Gastroesophageal sphincter (tissue), 4 donors: ENCODE data around the gene ZFR2. TPM values are rescaled to one million over a fixed set of nuclear protein-coding genes. Genes with fewer than 3 reads are reported as not detected.

Experiments used
- ATAC-seq: fragments of 150-250 bp; one replicate; pipeline ENCODE4 v1.9.1; 2016; ENCODE audit warnings: mild to moderate bottlenecking, moderate library complexity
- H3K27ac ChIP-seq, 4 donors: fragments of 200-600 bp; sonication (generic) in 3 of 4; 1 replicate in 3 of 4; 2 replicates in 1 of 4; pipeline ENCODE4 v1.5.1; 2016 to 2019
- H3K27me3 ChIP-seq: fragments of 200-600 bp; sonication (generic); one replicate; pipeline ENCODE4 v1.5.1; 2019
- H3K36me3 ChIP-seq, 2 donors: fragments of 200-600 bp; sonication (generic); one replicate each; pipeline ENCODE4 v1.5.1; 2019; ENCODE audit warnings: control low read depth in 1 of 2
- H3K4me1 ChIP-seq, 3 donors: fragments of 200-600 bp; sonication (generic); 1 replicate in 2 of 3; 2 replicates in 1 of 3; pipeline ENCODE4 v1.5.1; 2016 to 2019; ENCODE audit warnings: control low read depth in 2 of 3
- H3K4me3 ChIP-seq, 2 donors: fragments of 200-600 bp; sonication (generic); one replicate each; pipeline ENCODE4 v1.5.1; 2019; ENCODE audit warnings: mild to moderate bottlenecking in 1 of 2, moderate library complexity in 1 of 2
- H3K9me3 ChIP-seq, 3 donors: fragments of 200-600 bp; sonication (generic); one replicate each; pipeline ENCODE4 v1.5.1; 2017 to 2019; ENCODE audit warnings: control low read depth in 2 of 3
- CTCF ChIP-seq, 4 experiments: fragments of 200-600 bp in 2 of 4; fragments of 450-650 bp in 2 of 4; sonication (generic) in 1 of 4; IDR thresholded peaks; one replicate each; pipeline ENCODE4 v1.5.1; 2017 to 2019; ENCODE audit warnings: antibody characterized with exemption in 4 of 4, mild to moderate bottlenecking in 2 of 4, moderate library complexity in 2 of 4
- EP300 ChIP-seq: sonication (generic); formaldehyde crosslinking; IDR thresholded peaks from one replicate; pipeline ENCODE4 v1.6.1; 2017; ENCODE audit warnings: antibody characterized with exemption, mild to moderate bottlenecking
- POLR2A ChIP-seq, 2 donors: fragments of 450-650 bp; IDR thresholded peaks; one replicate each; pipeline ENCODE4 v1.6.1; 2017; ENCODE audit warnings: antibody characterized with exemption in 2 of 2, mild to moderate bottlenecking in 2 of 2, moderate library complexity in 1 of 2
- POLR2AphosphoS5 ChIP-seq: sonication (generic); formaldehyde crosslinking; IDR thresholded peaks from one replicate; pipeline ENCODE4 v1.6.1; 2017; ENCODE audit warnings: antibody characterized with exemption
- WGBS, 2 donors: methylation state at CpG; one replicate each; pipeline ENCODE4 v1.1.5; 2018; ENCODE audit warnings: low coverage in 1 of 2; 5-methylcytosine and 5-hydroxymethylcytosine counted together
- total RNA-seq, 4 donors: library from RNA; depleted of rRNA; stranded (reverse); fragments of >200 nt; gene quantifications; one replicate each; pipeline ENCODE4 v1.1.0, GENCODE V29; 2016

The ZFR2 gene
- total RNA-seq, 4 donors from 2014 or later: 0.13 TPM; not detected in 3

DNA sequence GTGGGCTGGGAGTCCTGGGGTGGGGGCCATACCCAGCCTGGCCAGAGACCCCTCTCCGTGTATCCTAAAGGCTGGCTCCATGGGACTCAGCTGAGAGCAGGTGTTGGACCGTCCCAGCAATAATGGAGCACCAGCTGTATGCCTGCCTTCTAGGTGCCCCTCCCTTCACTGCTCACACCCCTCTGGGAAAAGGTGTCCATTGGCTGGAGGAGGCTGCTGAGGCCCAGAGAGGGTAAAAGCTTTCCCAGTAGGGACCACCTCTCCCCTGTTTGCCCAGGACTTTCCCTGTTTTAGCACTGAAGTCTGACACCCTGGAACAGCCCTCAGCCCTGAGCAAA lies 93.5 kb downstream of the ZFR2 start:
- TF ChIP-seq POLR2AphosphoS5 (no peak), POLR2A (IDR thresholded peaks at IDR 0.05) (no peak), CTCF (IDR thresholded peaks at IDR 0.05) (no peak), EP300 (no peak)
- H3K36me3 ChIP-seq: peaks cover 0 to 2% of the 10 kb centered on the region in 2 donors
- no CpG with 5 or more reads among the region's 2 CpGs for WGBS, 2 donors
- H3K4me1 ChIP-seq: no peaks in the 10 kb centered on the region
- H3K4me3 ChIP-seq: no peak overlapping the region
- peaks cover 36% of the 10 kb centered on the region for H3K27me3 ChIP-seq
- H3K27ac ChIP-seq: no peak overlapping the region
- peaks cover 0 to 3% (median 0%) of the 10 kb centered on the region in 3 donors for H3K9me3 ChIP-seq
- ATAC-seq: no peak

- Histone ChIP-seq H3K4me3 (no peak overlapping the region), H3K27ac (no peak overlapping the region), H3K36me3 (peaks cover 0 to 7% of the 10 kb centered on the region in 2 donors), H3K27me3 (peaks cover 36% of the 10 kb centered on the region), H3K4me1 (no peaks in the 10 kb centered on the region), H3K9me3 (no peaks in the 10 kb centered on the region)
- WGBS, 2 donors: 73 to 80% methylated on average over 3 of the region's 25 CpGs
- TF ChIP-seq CTCF (IDR thresholded peaks at IDR 0.05) (no peak), EP300 (no peak), POLR2A (IDR thresholded peaks at IDR 0.05) (no peak), POLR2AphosphoS5 (no peak)
- ATAC-seq: no peak
These were observed 94.0 kb downstream of the ZFR2 start for GRCh38 chr19:3774621-3775373.

- H3K27me3 ChIP-seq: peaks cover 29% of the 10 kb centered on the region
- WGBS, 2 donors: 84% methylated on average over 3 of the region's 12 CpGs; no CpG with 5 or more reads in 1 of the 2 donors
- ATAC-seq: no peak
- no peak overlapping the region for H3K4me3 ChIP-seq
- H3K4me1 ChIP-seq: no peaks in the 10 kb centered on the region
- H3K27ac ChIP-seq: no peak overlapping the region
- peaks cover 0 to 15% of the 10 kb centered on the region in 2 donors for H3K36me3 ChIP-seq
- H3K9me3 ChIP-seq: no peaks in the 10 kb centered on the region
- TF ChIP-seq POLR2AphosphoS5 (no peak), CTCF (IDR thresholded peaks at IDR 0.05) (no peak), EP300 (no peak)
These were observed 94.9 kb downstream of the ZFR2 start for GRCh38 chr19:3773814-3774515.

- Histone ChIP-seq H3K9me3 (no peaks in the 10 kb centered on the region), H3K27me3 (peaks cover 11% of the 10 kb centered on the region), H3K4me1 (no peaks in the 10 kb centered on the region), H3K4me3 (no peak within 1 kb of the TSS), H3K27ac (no peak within 1 kb of the TSS), H3K36me3 (peaks cover 0 to 35% of the 10 kb centered on the region in 2 donors)
- ATAC-seq: no peak
- 14 to 20% methylated on average over 3 to 17 of the region's 23 CpGs for WGBS, 2 donors
- TF ChIP-seq CTCF (IDR thresholded peaks at IDR 0.05) (no peak), POLR2AphosphoS5 (no peak)
These were observed 96.9 kb downstream of the ZFR2 start, which contains the start of gene RAX2 for GRCh38 chr19:3771906-3772455. RAX2 (minus strand) TSS chr19:3772228; CDS start chr19:3771742, 486 bp downstream.
